K562 (cell line): ENCODE measurements around the gene EPHB2. TPM values are rescaled to one million over a fixed set of nuclear protein-coding genes. Genes with fewer than 3 reads are reported as not detected.

Source experiments
- ATAC-seq: fragments of 200-7000 bp; cut with Tn5 transposase; 3 replicates; pipeline ENCODE4 v1.9.1; 2020; ENCODE audit warnings: moderate library complexity
- BruUV-seq: library from RNA; stranded (reverse); fragments of 400-500 nt; replicated peaks from 2 replicates; lab custom pipeline; 2021; lab: Mats Ljungman, UMichigan
- CTCF ChIA-PET: fragments of 300-600 bp; formaldehyde crosslinking; extraction: SDS; loops from one replicate; lab custom pipeline; 2021; ENCODE audit warnings: low intra/inter-chr PET ratio; lab: Yijun Ruan, JAX
- POLR2A ChIA-PET: fragments of 300-600, 350-650 bp; sonication (Branson Sonifier 250); formaldehyde crosslinking; extraction: SDS; loops from one replicate; lab custom pipeline; 2021; ENCODE audit warnings: antibody characterized with exemption, inconsistent platforms; lab: Yijun Ruan, JAX
- DNase-seq, 4 experiments: peaks; one replicate each; pipeline versions ENCODE4 v3.0.0 to v3.0.0-alpha.2; 2011 to 2018; ENCODE audit warnings: low spot score in 3 of 4, mixed read lengths in 3 of 4; ENCODE audit errors: extremely low read depth in 1 of 4
- FAIRE-seq: peaks from 2 replicates; lab custom pipeline; 2011; peaks lifted over from hg19 to GRCh38; lab: Jason Lieb, UNC
- H2AFZ ChIP-seq: 2 replicates; pipeline ENCODE4 v1.6.0; 2011; ENCODE audit warnings: low read depth, low read length, control low read depth, inconsistent platforms
- H3K27ac ChIP-seq: fragments of 200-600 bp; 3 replicates; pipeline ENCODE4 v1.8.0; 2011; ENCODE audit warnings: low read depth, mild to moderate bottlenecking, control low read depth, inconsistent platforms, low read length, moderate library complexity, mixed read lengths; ENCODE audit errors: extremely low read depth
- H3K27me3 ChIP-seq, 2 experiments: fragments of 300-600 bp in 1 of 2; 2 replicates in 1 of 2; 3 replicates in 1 of 2; pipeline versions ENCODE4 v1.6.0 to v1.8.0; 2011; ENCODE audit warnings: inconsistent platforms in 2 of 2, low read length in 2 of 2, mild to moderate bottlenecking in 1 of 2, mixed read lengths in 1 of 2, moderate library complexity in 1 of 2; ENCODE audit not compliant: control insufficient read depth in 2 of 2, insufficient read depth in 2 of 2
- H3K36me3 ChIP-seq: fragments of 300-600 bp; 3 replicates; pipeline ENCODE4 v1.8.0; 2011; ENCODE audit warnings: mild to moderate bottlenecking, low read length, inconsistent platforms; ENCODE audit not compliant: control insufficient read depth, insufficient read depth
- H3K4me1 ChIP-seq, 2 experiments: fragments of 200-600 bp in 1 of 2; replicated peaks in 1 of 2; 2 replicates in 1 of 2; 3 replicates in 1 of 2; pipeline versions ENCODE4 v1.5.1 to v1.8.0; 2011; ENCODE audit warnings: inconsistent platforms in 2 of 2, low read length in 2 of 2, mild to moderate bottlenecking in 1 of 2, mixed read lengths in 1 of 2, moderate library complexity in 1 of 2; ENCODE audit not compliant: control insufficient read depth in 2 of 2, insufficient read depth in 2 of 2
- H3K4me2 ChIP-seq: 2 replicates; pipeline ENCODE4 v1.6.1; 2011; ENCODE audit warnings: low read length, control low read depth, inconsistent platforms, mixed read lengths; ENCODE audit not compliant: insufficient read depth
- H3K4me3 ChIP-seq: fragments of 200-600 bp; sonication (generic), shearing (Covaris generic); 2 replicates; pipeline ENCODE4 v1.5.1; 2016; ENCODE audit warnings: control low read depth, inconsistent platforms
- H3K79me2 ChIP-seq: fragments of 200-600 bp; 3 replicates; pipeline ENCODE4 v1.8.0; 2011; ENCODE audit warnings: low read length, inconsistent platforms; ENCODE audit not compliant: control insufficient read depth, insufficient read depth
- H3K9ac ChIP-seq, 2 experiments: 2 replicates each; pipeline versions ENCODE4 v1.6.0 to v1.6.1; 2011; ENCODE audit warnings: low read depth in 2 of 2, low read length in 2 of 2, control low read depth in 1 of 2, inconsistent platforms in 1 of 2, mild to moderate bottlenecking in 1 of 2, mixed read lengths in 1 of 2; ENCODE audit not compliant: insufficient read depth in 1 of 2
- H3K9me1 ChIP-seq: one replicate; pipeline ENCODE4 v1.6.0; 2011; ENCODE audit warnings: inconsistent platforms, mild to moderate bottlenecking, low read length, moderate library complexity; ENCODE audit not compliant: control insufficient read depth, insufficient read depth
- H3K9me3 ChIP-seq: replicated peaks from 2 replicates; pipeline ENCODE4 v1.5.1; 2011; ENCODE audit warnings: low read depth, low read length, inconsistent platforms; ENCODE audit not compliant: control insufficient read depth, insufficient read depth
- H4K20me1 ChIP-seq: replicated peaks from 2 replicates; pipeline ENCODE4 v1.6.1; 2011; ENCODE audit warnings: low read length, inconsistent platforms, mixed read lengths; ENCODE audit not compliant: control insufficient read depth, insufficient read depth
- ARHGAP35 ChIP-seq: fragments of 450-650 bp; IDR thresholded peaks from 2 replicates; pipeline ENCODE4 v1.6.1; 2018; ENCODE audit not compliant: partially characterized antibody
- ELF2 ChIP-seq: fragments of 250-450 bp; sonication (Bioruptor Pico); IDR thresholded peaks from 2 replicates; pipeline ENCODE4 v1.5.0; 2021; ENCODE audit warnings: mild to moderate bottlenecking
- MAX ChIP-seq: sonication (generic); formaldehyde crosslinking; IDR thresholded peaks from 2 replicates; pipeline ENCODE4 v1.9.0; 2022; ENCODE audit warnings: mild to moderate bottlenecking, missing genetic modification reagents
- RBM25 ChIP-seq: fragments of 200-400 bp; formaldehyde crosslinking; IDR thresholded peaks from 2 replicates; pipeline ENCODE4 v1.6.1; 2018; ENCODE audit warnings: low read length, low read depth, moderate library complexity; ENCODE audit not compliant: severe bottlenecking
- RCOR1 ChIP-seq, 2 experiments: IDR thresholded peaks; 2 replicates each; pipeline ENCODE4 v1.6.1; 2012; ENCODE audit warnings: low read depth in 2 of 2, low read length in 2 of 2, borderline replicate concordance in 1 of 2, improper control_type of control experiment in 1 of 2
- SPI1 ChIP-seq: IDR thresholded peaks from 2 replicates; pipeline ENCODE4 v1.6.1; 2011; ENCODE audit warnings: low read depth, low read length, control low read depth, borderline replicate concordance
- ZBTB17 ChIP-seq: fragments of 450-650 bp; formaldehyde crosslinking; IDR thresholded peaks from 2 replicates; pipeline ENCODE4 v1.4.0; 2020; ENCODE audit warnings: mild to moderate bottlenecking
- ZFP36 ChIP-seq: fragments of 150-350 bp; IDR thresholded peaks from 2 replicates; pipeline ENCODE4 v1.6.1; 2018; ENCODE audit warnings: low read length, low read depth; ENCODE audit not compliant: partially characterized antibody
- ZHX1 ChIP-seq: fragments of 150-350 bp; conservative IDR thresholded peaks from 2 replicates; pipeline ENCODE4 v1.6.1; 2014; ENCODE audit warnings: low read length
- WGBS: fragments of 100-300 bp; shearing (Covaris generic); methylation state at CpG from one replicate; pipeline ENCODE4 v1.1.6; 2016; ENCODE audit warnings: low coverage, mixed read lengths; ENCODE audit not compliant: insufficient coverage; ENCODE audit errors: missing lambda C conversion rate; 5-methylcytosine and 5-hydroxymethylcytosine counted together
- in situ Hi-C: fragments of 300-500 bp; cut with MboI; formaldehyde crosslinking; loops from 4 replicates; pipeline ENCODE4 v1.15.0; 2018; ENCODE audit warnings: inconsistent platforms, mixed read lengths
- intact Hi-C: fragments of 100-400 bp; cut with micrococcal nuclease; formaldehyde crosslinking; loops from 2 replicates; pipeline ENCODE4 v1.14.2; 2022
- polyA plus RNA-seq, 8 experiments: library from polyadenylated mRNA; depleted of rRNA in 4 of 8; stranded (reverse) in 5 of 8; unstranded in 3 of 8; fragments of >200 nt; fragmentation: Nextera tagmentation in 2 of 8; fragmentation: Illumina TruSeq in 1 of 8; extraction: Ambion mirVana in 2 of 8; extraction: Trizol in 1 of 8; gene quantifications; 2 replicates each; pipeline versions ENCODE4 v1.2.1 to v1.2.3, GENCODE V29; 2011 to 2014; ENCODE audit warnings: inconsistent platforms in 1 of 8, missing spikeins in 1 of 8
- total RNA-seq, 7 experiments: library from RNA; depleted of rRNA in 6 of 7; stranded (reverse); fragments of >200 nt in 6 of 7; fragmentation: Illumina TruSeq in 2 of 7; extraction: Trizol in 2 of 7; gene quantifications; 2 replicates each; pipeline versions ENCODE4 v1.2.1 to v1.2.3, GENCODE V29; 2011 to 2021; ENCODE audit warnings: low replicate concordance in 1 of 7

Gene EPHB2
- total and polyA plus RNA-seq, 9 of the 15 experiments (the other 6 are each of a cell fraction or from before 2014, with no cell fraction given) = not detected

GRCh38 chr1:22793647-22794046 lies 83.0 kb downstream of the EPHB2 start:
- no peak overlapping the region for H3K27ac ChIP-seq
- H3K79me2 ChIP-seq = no peaks in the 10 kb centered on the region
- H3K36me3 ChIP-seq = no peaks in the 10 kb centered on the region
- peaks cover 21% of the 10 kb centered on the region for H4K20me1 ChIP-seq
- DNase-seq = no peak
- TF ChIP-seq RBM25 = peak; percentile 82
- TF ChIP-seq MAX (CRISPR knock-in tag) = no peak
- TF ChIP-seq ZFP36 = peak; percentile 84
- 0% methylated on average over 3 of the region's 3 CpGs for WGBS
- H3K9me3 ChIP-seq = no peaks in the 10 kb centered on the region
- ChIA-PET POLR2A (interaction anchor here (0.9 to 1.2 kb wide), 2 partner anchors 11 to 110 kb away, joined by 3 to 4 read pairs; no protein-coding TSS in a partner anchor), CTCF (no interaction called here)
- no peak overlapping the region for H3K9ac ChIP-seq
- H3K9me1 ChIP-seq = no peaks in the 10 kb centered on the region
- no peak overlapping the region for H2AFZ ChIP-seq
- intact Hi-C loops = no loop called here
- no peak overlapping the region for H3K4me3 ChIP-seq
- no peak overlapping the region for H3K4me2 ChIP-seq
- no peaks in the 10 kb centered on the region for H3K4me1 ChIP-seq
- ATAC-seq = no peak
- FAIRE-seq = no peak
- in situ Hi-C loops = no loop called here
- peaks cover 16 to 46% of the 10 kb centered on the region in 2 experiments; a peak in 3 of 5 replicates for H3K27me3 ChIP-seq
- BruUV-seq = no TSS peak

- no peaks in the 10 kb centered on the region for H3K9me1 ChIP-seq
- DNase-seq = no peak
- no peak overlapping the region for H3K27ac ChIP-seq
- ATAC-seq = no peak
- peaks cover 0 to under 1% of the 10 kb centered on the region in 2 experiments; a peak in 1 of 5 replicates for H3K4me1 ChIP-seq
- H3K27me3 ChIP-seq = peaks cover 17 to 56% of the 10 kb centered on the region in 2 experiments; a peak in 4 of 5 replicates
- H3K79me2 ChIP-seq = no peaks in the 10 kb centered on the region
- ChIA-PET CTCF (no interaction called here), POLR2A (interaction anchor here (0.6 to 1.7 kb wide), 6 partner anchors 12 to 163 kb away, joined by 3 to 5 read pairs (median 4); no protein-coding TSS in a partner anchor)
- no peak overlapping the region for H3K4me3 ChIP-seq
- H3K9me3 ChIP-seq = no peaks in the 10 kb centered on the region
- 1% methylated on average over 8 of the region's 8 CpGs for WGBS
- in situ Hi-C loops (no loop called here), intact Hi-C loops (no loop called here)
- no peak overlapping the region for H3K4me2 ChIP-seq
- H3K9ac ChIP-seq = no peak overlapping the region
- H2AFZ ChIP-seq = no peak overlapping the region
- no peaks in the 10 kb centered on the region for H3K36me3 ChIP-seq
- no peak for FAIRE-seq
- peaks cover 21% of the 10 kb centered on the region for H4K20me1 ChIP-seq
- no TSS peak for BruUV-seq
- TF ChIP-seq ELF2 (no peak), RCOR1 (IDR thresholded peaks at IDR 0.05; ENCODE audit: borderline replicate concordance in 1 of 2, low read depth in 2 of 2, low read length in 2 of 2) (no peak), ARHGAP35 (no peak), ZBTB17 (CRISPR knock-in tag) (no peak), ZHX1 (no peak), SPI1 (no peak)
Observed at GRCh38 chr1:22794647-22795365, 84.2 kb downstream of the EPHB2 start.
